GM12864 (cell line): ENCODE data around the gene C1orf115.

Source experiments
- DNase-seq: peaks from one replicate; pipeline ENCODE4 v3.0.0-alpha.2; 2011; ENCODE audit warnings: low read depth
- H3K4me3 ChIP-seq: 2 replicates; pipeline ENCODE4 v1.5.1; 2011; ENCODE audit warnings: mild to moderate bottlenecking, low read depth, low read length, control low read depth
- CTCF ChIP-seq: IDR thresholded peaks from 2 replicates; pipeline ENCODE4 v1.5.1; 2011; ENCODE audit warnings: low read depth, mild to moderate bottlenecking, moderate library complexity, low read length, control low read depth, inconsistent platforms; ENCODE audit errors: missing control alignments

The C1orf115 gene

GRCh38 chr1:220692436-220693228, 2.5 kb downstream of the C1orf115 start:
- TF ChIP-seq CTCF: no peak
- DNase-seq: no peak
- H3K4me3 ChIP-seq: no peak overlapping the region

- TF ChIP-seq CTCF: no peak
- DNase-seq: no peak
- no peak overlapping the region for H3K4me3 ChIP-seq
These were observed 4.8 kb downstream of the C1orf115 start for GRCh38 chr1:220694866-220695382.

GRCh38 chr1:220695426-220695825, 5.3 kb downstream of the C1orf115 start:
- H3K4me3 ChIP-seq: no peak overlapping the region
- DNase-seq: no peak
- TF ChIP-seq CTCF: no peak

GRCh38 chr1:220696226-220696862, 6.2 kb downstream of the C1orf115 start:
- H3K4me3 ChIP-seq: no peak overlapping the region
- no peak for DNase-seq
- TF ChIP-seq CTCF: no peak

GRCh38 chr1:220696863-220697231, 6.7 kb downstream of the C1orf115 start:
- no peak overlapping the region for H3K4me3 ChIP-seq
- DNase-seq: no peak
- no peak for TF ChIP-seq CTCF

GRCh38 chr1:220697326-220697725, 7.2 kb downstream of the C1orf115 start:
- no peak overlapping the region for H3K4me3 ChIP-seq
- no peak for DNase-seq
- no peak for TF ChIP-seq CTCF

GRCh38 chr1:220698607-220699016, 8.4 kb downstream of the C1orf115 start:
- TF ChIP-seq CTCF: no peak
- DNase-seq: no peak
- no peak overlapping the region for H3K4me3 ChIP-seq
